DMS114 treated with DMSO at 0.1 percent for 48 hours (cell line): ENCODE data around the gene PDZD8.
"Not testable (repeated sequence)": the region's sequence is repeated elsewhere in the genome, so short reads cannot be mapped to it uniquely, and the experiment has no call there.

Source experiments
- DNase-seq: peaks from one replicate; lab custom pipeline; 2025; ENCODE audit not compliant: unreplicated experiment; lab: John Stamatoyannopoulos, UW

Gene PDZD8

DNA sequence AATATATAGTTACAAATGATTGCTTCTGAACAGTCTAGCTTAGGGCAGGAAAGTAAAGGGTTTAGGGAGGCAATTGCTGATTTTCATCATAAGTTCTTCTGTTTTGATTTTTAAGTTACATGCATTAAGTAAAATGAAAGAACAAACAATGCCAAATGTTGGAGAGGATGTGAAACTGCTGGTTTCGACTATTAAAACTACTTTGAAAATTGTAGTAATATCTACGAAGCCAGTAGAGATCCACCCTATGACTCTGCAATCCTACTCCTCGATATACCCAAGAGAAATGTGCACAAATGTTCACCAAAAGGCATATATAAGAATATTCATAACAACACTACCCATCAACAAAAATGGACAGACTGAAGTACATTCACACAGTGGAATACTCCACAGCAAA is 24.3 kb downstream of the PDZD8 start:
- DNase-seq, result no peak

DNA sequence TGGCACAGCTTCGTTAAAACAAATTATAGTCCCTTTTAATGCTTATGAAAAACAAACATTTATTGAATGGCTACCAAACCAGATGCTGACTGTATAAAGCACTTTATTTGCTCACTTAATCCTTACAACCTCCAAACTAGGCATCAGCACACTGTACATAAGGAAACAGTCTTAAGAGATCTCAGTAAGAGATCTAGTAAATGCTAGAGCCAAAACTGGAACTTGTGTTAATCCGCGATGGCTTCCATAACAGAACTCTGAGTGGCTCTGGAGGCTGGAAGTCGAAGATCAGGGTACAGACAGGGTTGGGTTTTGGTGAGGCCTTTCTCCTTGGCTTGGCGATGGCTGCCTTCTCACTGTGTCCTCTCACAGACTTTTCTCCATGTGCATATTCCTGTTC is 27.0 kb downstream of the PDZD8 start:
- DNase-seq, result no peak

- no peak for DNase-seq
Measured at GRCh38 chr10:117346574-117346973, 28.7 kb downstream of the PDZD8 start.

DNA sequence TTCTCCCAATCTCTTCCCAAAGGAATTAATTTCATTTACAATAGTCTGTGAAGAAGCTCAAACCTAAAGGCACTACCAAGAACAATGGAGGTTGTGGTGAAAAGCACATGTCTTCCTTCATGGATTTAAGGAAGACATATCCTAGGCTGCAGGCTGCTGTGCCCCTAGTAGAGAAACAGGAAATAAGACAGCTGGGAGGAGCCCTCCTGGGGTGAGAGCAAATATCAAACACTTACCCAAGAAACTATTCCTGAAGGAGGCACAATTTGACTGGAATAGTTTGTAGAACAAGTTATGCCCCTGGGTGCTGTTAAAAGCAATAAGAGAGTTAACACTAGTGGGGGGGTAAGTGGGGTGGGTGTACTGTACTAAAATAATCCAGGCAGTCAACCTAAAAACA is 30.1 kb downstream of the PDZD8 start:
- no peak for DNase-seq

DNA sequence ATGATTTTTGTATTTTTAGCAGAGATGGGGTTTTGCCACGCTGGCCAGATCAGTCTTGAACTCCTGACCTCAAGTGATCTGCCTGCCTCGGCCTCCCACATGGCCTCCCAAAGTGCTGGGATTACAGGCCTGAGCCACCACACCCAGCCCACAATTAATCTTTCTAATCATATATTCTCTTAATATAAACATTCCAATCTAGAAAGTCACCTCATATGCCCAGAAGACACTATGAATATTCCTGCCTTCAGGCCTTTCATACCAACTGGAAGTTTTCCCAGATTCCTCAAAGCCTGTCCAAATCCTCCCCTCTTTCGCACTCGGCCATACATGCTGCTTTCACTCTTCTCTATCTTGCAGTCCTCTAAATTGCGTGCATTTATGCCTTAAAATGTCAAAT is 32.6 kb downstream of the PDZD8 start:
- no peak for DNase-seq

- DNase-seq, result no peak
Measured at GRCh38 chr10:117341061-117341460, 34.2 kb downstream of the PDZD8 start.

GRCh38 chr10:117339979-117340378 is 35.3 kb downstream of the PDZD8 start:
- DNase-seq, result no peak

DNA sequence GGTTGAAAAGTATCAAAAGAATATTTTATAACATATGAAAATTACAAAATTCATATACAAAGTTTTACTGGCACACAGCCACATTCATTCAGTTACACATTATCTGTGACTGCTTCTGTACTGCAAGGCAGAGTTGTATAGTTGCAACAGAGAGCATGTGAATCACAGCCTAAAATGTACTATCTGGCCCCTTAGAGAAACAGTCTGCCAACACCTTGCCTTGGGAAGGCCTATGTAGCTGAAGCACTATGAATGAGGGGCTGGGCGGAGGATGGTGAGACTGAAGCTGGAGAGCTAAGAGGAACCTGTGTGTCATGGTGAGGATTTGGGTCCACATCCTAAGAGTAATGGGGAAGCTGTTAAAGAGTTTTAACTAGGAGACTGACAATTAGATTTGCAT is 35.7 kb downstream of the PDZD8 start:
- no peak for DNase-seq

DNA sequence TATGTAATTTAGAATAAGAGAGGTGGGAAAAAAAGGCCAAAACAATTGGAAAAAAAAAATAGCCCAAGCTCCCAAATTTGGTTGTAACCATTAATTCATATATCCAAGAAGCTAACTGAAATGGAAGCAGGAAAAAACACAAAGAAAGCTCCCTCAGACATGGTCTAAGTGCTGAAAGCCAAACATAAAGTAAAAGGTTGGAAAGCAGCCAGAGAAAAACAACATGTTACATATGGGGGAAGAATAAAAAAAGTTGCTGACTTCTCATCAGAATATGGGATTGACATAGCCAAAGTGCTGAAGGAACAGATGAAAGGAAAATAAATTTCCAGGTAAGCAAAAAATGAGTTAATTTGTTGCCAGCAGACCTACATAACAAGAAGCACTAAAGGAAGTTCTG is 40.3 kb downstream of the PDZD8 start:
- no peak for DNase-seq

DNA sequence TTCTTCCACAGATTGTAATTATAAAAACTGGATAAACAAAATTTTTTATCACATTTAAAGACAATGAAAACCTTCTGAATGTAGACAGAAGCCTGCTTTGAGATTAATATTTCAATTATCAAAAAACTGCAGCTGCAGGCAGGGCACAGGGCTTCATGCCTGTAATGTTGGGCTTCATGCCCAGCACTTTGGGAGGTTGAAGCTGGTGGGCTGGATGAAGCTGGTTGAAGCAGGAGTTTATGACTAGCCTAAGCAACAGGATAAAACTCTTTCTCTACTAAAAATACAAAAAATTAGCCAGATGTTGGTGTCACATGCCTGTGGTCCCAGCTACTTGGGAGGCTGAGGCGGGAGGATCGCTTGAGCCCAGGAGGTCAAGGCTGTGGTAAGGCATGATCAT is 41.2 kb downstream of the PDZD8 start:
- DNase-seq, result no peak

DNA sequence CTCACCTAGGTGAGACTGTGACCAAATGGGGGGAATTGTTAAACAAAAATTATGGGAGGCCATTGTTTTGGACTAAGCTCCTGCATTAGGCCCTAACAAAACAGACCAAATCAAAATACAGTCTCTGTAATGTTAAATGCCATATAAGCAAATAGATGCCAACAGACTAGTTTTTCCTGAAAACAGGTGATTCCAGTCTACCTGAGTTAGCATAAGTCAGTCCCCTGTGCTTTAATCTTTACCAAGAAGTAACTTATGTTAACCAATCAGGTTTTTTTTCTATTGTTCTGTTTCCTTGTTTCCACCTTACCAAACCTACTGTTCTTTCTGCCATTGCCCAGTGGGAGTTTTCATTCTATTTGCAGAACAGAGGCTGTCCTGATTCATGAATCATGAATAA is 48.0 kb downstream of the PDZD8 start:
- DNase-seq, result no peak

DNA sequence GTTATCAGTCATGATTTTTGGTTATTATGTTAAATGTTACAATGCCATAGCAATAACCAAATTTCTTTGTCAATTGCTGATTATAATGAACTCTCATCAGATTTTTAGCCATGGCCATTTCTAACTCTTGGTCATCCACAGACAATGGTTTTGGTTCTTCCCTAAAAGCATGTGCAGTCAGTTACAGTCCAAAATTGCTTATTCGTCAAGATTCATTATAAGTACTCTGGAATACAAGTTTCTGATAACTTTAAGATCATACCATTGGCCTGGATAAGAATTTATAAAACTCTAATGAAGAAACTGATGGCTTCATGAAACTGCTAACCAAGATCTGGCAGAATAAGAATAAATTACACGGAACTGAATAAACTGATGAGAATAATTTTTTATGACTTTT is 50.9 kb downstream of the PDZD8 start:
- DNase-seq, result no peak

DNA sequence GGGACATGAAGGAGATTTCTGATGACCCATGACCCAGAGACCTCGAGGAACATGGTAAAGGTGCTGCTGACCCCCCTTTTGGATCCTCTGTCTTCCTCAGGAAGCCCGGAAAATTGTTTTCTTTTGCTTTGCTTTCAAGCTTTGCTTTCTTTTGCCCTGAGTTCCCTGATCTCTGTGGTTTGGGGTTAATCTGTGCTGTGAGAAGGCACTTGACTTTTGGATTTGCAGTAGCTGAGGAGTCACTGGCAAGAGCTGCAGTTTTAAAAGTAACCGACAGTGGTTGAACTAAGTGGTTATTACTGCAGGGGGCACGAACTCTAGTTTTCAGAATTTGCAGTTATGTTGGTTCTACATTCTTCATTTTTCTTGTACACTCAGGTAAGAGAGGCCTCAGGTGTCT is 53.0 kb downstream of the PDZD8 start:
- DNase-seq, result no peak

DNA sequence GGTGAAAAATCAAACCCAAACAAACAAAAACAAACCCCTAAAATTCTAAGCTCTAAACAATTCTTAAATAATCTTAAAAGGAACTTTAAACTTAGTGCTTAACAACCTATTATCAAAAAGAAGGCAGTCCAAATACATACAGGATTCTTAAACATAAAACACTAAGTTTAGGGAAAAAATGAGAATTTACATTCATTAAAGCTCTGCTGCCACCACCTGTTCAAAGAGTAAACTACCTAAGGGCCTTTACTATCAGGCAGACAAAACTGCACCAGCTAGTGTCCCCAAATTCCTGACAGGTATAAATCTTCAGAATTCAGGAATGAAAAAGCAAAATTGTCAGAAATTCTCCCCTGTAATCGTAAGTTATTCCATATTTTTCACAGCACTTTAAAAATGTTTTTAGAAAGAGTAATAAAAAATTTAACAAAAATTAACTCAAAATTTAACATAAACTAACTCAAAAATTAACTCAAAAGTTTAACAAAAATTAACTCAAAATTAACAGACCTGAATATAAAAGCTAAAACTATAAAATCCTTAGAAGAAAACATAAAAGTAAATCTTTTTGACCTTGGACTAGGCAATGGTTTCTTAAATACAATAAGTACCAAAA is 55.1 kb downstream of the PDZD8 start:
- DNase-seq, result peak; percentile 7

DNA sequence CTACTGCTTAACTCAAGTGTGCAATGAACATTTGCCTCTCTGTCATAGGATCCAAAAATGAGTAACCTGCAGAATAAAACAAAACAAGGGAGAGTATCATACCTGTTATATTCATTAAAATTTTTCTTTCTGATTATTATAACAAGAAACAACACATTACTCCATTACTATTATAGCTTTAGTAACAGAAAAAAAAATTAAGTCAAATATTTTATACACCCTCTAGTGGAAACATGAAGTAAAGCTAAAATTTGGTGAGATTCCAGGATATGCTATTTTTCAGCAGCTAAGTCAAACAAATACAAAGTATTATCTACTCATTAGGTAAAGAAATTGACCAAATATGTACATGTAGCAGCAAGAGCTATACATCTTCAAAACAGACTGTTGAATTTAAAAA is 56.3 kb downstream of the PDZD8 start:
- peak; percentile 28 for DNase-seq

DNA sequence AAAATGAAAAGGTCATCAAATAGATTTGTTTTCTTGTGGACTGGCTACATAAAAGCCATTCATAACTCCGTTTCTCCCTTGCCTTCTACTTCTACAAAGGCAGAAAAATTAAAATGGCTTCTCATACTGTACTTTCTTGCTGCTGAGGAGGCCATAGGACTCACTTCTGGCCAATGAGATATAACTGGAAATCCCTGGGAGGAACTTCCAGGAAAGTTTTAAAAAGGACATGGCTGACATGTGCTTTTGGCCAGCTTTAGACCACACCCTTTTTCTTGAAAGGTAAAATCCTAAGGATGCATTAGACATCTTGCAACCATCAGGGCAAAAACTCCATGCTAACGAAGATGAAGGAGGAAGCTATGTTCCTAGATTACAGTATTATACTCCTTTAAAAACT is 58.5 kb downstream of the PDZD8 start:
- no peak for DNase-seq

DNA sequence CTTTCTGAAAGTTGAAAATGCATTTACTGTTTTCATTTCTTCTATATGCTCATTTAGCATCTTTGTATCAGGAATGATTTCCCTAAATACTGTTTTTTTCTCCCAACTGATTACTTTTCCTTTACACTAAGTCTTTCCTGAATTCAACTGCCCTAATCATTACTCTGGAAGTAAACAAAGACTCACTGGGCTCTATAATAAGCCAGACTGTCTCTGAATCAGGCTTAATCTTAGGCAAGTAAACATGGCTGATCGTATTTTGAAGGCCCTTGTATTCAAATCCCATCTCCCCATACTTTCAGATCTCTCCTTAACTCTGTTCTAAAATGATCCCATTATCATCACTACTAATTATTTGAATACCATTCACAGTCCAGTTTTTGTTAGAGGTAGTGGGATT is 61.6 kb downstream of the PDZD8 start:
- no peak for DNase-seq

DNA sequence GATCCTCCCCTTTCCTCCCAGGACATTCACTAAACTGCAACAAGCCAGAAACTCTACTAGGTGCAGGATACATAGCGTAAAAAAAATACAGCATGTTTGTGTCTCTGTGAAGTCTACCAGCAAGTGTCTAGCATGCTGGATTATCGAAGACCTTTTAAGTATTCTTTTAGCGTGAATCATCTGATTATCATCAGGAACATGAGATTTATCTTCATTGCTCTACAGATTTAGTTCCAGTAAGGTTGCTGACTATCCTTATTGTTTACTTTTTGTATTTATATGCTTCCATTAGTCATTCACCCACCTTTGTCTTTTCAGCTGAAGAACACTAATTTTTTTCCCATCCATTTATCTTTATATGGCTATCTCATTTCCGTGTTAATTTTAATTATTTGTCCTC is 62.8 kb downstream of the PDZD8 start:
- no peak for DNase-seq

GRCh38 chr10:117311261-117311660 is 64.0 kb downstream of the PDZD8 start:
- DNase-seq, result no peak

GRCh38 chr10:117306674-117307073 is 68.6 kb downstream of the PDZD8 start:
- no peak for DNase-seq

DNA sequence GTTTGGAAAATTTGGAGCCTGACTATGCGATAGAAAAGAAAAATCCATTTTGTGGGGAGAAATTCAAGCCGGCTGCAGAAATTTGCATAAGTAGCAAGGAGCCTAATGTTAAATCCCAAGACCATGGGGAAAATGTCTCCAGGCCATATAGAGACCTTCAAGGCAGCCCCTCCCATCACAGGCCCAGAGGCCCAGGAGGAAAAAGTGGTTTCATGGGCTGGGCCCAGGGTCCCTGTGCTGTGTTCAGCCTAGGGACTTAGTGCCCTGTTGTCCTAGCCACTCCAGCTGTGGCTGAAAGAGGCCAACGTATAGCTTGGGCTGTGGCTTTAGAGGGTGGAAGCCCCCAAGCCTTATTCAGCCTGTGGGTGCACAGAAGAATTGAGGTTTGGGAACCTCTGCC is 71.8 kb downstream of the PDZD8 start:
- DNase-seq, result not testable (repeated sequence)

DNA sequence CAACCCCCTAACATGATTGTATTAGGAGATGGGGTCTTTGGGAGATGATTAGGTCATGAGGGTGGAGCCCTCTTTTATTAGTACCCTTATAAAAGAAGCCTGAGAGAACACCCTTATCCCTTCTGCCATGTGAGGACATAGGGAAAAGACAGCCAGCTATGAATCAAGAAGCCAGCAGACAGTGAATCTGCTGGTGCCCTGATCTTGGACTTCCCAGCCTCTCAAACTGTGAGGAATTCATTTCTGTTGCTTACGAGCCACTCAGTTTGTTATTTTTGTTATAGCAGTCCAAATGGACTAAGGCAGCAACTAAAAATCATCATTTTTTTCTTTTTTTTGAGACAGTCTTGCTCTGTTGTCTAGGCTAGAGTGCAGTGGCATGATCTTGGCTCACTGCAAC is 74.6 kb downstream of the PDZD8 start:
- DNase-seq, result no peak

GRCh38 chr10:117299435-117299834 is 75.8 kb downstream of the PDZD8 start:
- no peak for DNase-seq

- DNase-seq, result no peak
Measured at GRCh38 chr10:117298219-117298618, 77.0 kb downstream of the PDZD8 start.
